Kidney epithelial cell (primary cell): Measurements from ENCODE around the gene TRRAP. TPM values are rescaled to one million over a fixed set of nuclear protein-coding genes. Genes with fewer than 3 reads are reported as not detected.

Experiments used
- DNase-seq: peaks from one replicate; pipeline ENCODE4 v3.0.0-alpha.2; 2010; ENCODE audit warnings: low read depth
- H3K27me3 ChIP-seq: 2 replicates; pipeline ENCODE4 v1.6.0; 2011; ENCODE audit warnings: low read length; ENCODE audit not compliant: control insufficient read depth, insufficient read depth
- H3K36me3 ChIP-seq: 2 replicates; pipeline ENCODE4 v1.5.1; 2011; ENCODE audit warnings: low read length; ENCODE audit not compliant: control insufficient read depth, insufficient read depth
- H3K4me3 ChIP-seq: 2 replicates; pipeline ENCODE4 v1.5.1; 2011; ENCODE audit warnings: low read depth, mild to moderate bottlenecking, control low read depth, low read length
- total RNA-seq: library from RNA; depleted of rRNA; stranded (reverse); fragments of >200 nt; gene quantifications from 2 replicates; pipeline ENCODE4 v1.2.3, GENCODE V29; 2015
- TF ChIP-seq, protein P1 (sequence below): IDR thresholded peaks from 2 replicates; pipeline ENCODE4 v1.5.1; 2011; ENCODE audit warnings: mild to moderate bottlenecking, moderate library complexity, low read length, control low read depth, inconsistent platforms; ENCODE audit not compliant: insufficient read depth, poor library complexity, severe bottlenecking

The TRRAP gene
- total RNA-seq, 1 donor from 2014 or later: 35.1 TPM

- TF ChIP-seq, protein P1, sequence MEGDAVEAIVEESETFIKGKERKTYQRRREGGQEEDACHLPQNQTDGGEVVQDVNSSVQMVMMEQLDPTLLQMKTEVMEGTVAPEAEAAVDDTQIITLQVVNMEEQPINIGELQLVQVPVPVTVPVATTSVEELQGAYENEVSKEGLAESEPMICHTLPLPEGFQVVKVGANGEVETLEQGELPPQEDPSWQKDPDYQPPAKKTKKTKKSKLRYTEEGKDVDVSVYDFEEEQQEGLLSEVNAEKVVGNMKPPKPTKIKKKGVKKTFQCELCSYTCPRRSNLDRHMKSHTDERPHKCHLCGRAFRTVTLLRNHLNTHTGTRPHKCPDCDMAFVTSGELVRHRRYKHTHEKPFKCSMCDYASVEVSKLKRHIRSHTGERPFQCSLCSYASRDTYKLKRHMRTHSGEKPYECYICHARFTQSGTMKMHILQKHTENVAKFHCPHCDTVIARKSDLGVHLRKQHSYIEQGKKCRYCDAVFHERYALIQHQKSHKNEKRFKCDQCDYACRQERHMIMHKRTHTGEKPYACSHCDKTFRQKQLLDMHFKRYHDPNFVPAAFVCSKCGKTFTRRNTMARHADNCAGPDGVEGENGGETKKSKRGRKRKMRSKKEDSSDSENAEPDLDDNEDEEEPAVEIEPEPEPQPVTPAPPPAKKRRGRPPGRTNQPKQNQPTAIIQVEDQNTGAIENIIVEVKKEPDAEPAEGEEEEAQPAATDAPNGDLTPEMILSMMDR: no peak
- Histone ChIP-seq H3K4me3 (no peak overlapping the region), H3K27me3 (no peaks in the 10 kb centered on the region), H3K36me3 (peaks cover 4% of the 10 kb centered on the region)
- DNase-seq: no peak
Measured at GRCh38 chr7:99031496-99031895, 153.2 kb downstream of the TRRAP start.

DNA sequence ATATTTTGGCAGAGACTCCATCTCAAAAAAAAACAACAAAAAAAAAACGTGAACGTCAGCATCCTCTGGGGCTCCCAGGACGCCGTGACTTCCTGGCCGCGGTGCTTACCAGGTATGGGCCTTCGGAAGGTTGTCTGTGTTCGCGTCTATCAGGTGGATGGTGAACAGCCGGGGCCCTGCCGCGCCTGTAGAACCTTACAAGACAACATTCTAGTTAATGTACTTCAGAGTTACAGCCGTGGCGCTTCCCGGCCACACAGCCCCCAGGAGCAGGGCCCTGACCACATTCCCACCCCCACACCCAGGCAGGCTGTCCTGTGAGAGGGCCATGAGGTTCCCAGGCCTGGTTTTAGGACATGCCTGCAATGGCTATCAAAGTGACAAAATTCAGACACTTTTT, 154.6 kb downstream of the TRRAP start:
- Histone ChIP-seq H3K36me3 (peaks cover 6% of the 10 kb centered on the region), H3K4me3 (no peak overlapping the region), H3K27me3 (no peaks in the 10 kb centered on the region)
- TF ChIP-seq, protein P1: no peak
- no peak for DNase-seq

- no peaks in the 10 kb centered on the region for H3K27me3 ChIP-seq
- TF ChIP-seq, protein P1: no peak
- DNase-seq: no peak
- no peak overlapping the region for H3K4me3 ChIP-seq
- peaks cover 8% of the 10 kb centered on the region for H3K36me3 ChIP-seq
Measured at GRCh38 chr7:99033765-99034164, 155.4 kb downstream of the TRRAP start.

DNA sequence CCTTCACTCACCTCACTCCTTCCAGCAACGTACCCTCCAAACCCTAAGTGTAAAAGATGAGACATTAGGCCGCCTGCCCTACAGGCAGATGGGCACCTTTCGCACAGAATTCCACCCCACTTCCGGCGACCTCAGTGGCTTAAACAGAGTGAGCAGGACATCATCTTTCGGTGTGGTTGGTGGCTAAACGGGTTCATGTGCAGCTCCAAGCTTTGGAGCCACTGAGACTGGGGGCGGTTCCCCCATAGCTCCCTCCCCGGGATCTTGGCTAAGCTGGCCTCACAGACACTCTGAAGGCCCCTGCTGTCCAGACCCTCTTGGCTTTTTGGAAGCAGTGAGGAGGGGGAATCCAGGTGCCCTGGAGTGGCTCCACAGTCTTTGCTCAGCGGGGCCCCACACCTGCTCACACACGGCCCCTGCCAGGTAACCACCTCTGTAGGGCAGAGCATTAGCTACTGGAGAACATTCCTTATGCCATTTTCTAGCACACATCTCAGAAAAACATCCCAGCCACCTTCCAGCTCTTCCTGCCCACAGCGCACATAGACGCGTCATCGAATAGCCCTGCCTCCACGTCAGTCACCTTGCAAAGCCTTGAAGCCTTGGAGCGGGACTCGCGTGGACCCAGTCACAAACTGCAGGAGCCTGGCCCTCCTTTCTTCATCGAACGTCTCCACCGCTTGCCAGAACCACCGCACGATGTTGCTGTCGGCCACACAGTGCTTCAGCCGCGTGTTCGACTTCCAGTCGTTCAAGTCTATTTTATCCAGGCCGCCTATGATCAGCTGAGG, 156.8 kb downstream of the TRRAP start:
- no peak for DNase-seq
- TF ChIP-seq, protein P1: no peak
- Histone ChIP-seq H3K4me3 (no peak overlapping the region), H3K27me3 (no peaks in the 10 kb centered on the region), H3K36me3 (peaks cover 6% of the 10 kb centered on the region)

DNA sequence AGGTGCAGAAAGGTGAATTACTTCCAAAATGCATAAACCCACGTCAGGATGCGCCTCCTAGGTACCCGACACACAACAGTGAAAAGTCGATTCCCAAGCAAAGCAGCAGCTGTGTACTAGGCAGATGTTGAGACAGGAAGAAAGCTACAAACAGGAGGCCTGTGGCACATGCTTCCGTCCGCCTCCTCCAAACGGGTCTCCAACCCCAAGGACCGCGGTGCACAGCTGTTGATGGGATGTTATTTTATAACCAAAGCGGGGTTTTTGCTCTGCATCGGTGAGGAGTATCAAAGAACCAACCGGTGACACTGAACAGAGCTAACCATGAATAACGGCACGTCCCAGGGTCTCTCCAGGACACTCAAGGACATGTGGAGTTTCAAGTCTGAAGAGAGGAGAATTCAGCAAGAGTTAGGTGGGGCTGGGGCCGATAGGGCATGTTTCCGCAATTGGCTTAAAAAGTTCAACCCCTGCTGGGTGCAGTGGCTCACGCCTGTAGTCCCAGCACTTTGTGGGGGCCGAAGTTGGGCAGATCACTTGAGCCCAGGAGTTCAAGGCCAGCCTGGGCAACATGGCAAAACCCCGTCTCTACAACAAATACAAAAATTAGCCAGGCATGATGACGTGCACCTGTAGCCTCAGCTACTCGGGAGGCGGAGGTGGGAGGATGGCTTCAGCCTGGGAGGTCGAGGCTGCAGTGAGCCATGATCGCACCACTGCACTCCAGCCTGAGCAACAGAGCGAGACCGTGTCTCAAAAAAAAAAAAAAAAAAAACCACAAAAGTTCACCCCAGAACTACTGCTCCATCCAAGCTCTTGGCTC, 157.6 kb downstream of the TRRAP start:
- no peak for DNase-seq
- Histone ChIP-seq H3K36me3 (peaks cover 4% of the 10 kb centered on the region), H3K4me3 (no peak overlapping the region), H3K27me3 (no peaks in the 10 kb centered on the region)
- TF ChIP-seq, protein P1: no peak
